Ectodermal cell (in vitro differentiated cells): ENCODE results near the gene AJAP1.

Experiments used
- H3K27ac ChIP-seq: 2 replicates; pipeline ENCODE4 v1.7.0; 2013; ENCODE audit warnings: mild to moderate bottlenecking, low read depth, low read length; ENCODE audit not compliant: insufficient read depth, poor library complexity, severe bottlenecking
- H3K27me3 ChIP-seq: 2 replicates; pipeline ENCODE4 v1.7.0; 2013; ENCODE audit warnings: mild to moderate bottlenecking, low read length; ENCODE audit not compliant: insufficient read depth, control insufficient read depth, poor library complexity, severe bottlenecking
- H3K36me3 ChIP-seq: one replicate; pipeline ENCODE4 v1.7.0; 2013; ENCODE audit warnings: low read length; ENCODE audit not compliant: control insufficient read depth, insufficient read depth
- H3K4me1 ChIP-seq: one replicate; pipeline ENCODE4 v1.7.0; 2013; ENCODE audit warnings: low read length; ENCODE audit not compliant: control insufficient read depth, insufficient read depth
- H3K4me3 ChIP-seq: 2 replicates; pipeline ENCODE4 v1.7.0; 2013; ENCODE audit warnings: low read depth, low read length, control low read depth; ENCODE audit not compliant: insufficient read depth
- H3K9me3 ChIP-seq: 2 replicates; pipeline ENCODE4 v1.7.0; 2013; ENCODE audit warnings: mild to moderate bottlenecking, low read length, moderate library complexity; ENCODE audit not compliant: control insufficient read depth
- WGBS, 2 experiments: methylation state at CpG; one replicate each; pipeline ENCODE4 v1.1.7; 2013; ENCODE audit warnings: missing lambda C conversion rate in 2 of 2; 5-methylcytosine and 5-hydroxymethylcytosine counted together

Gene AJAP1

GRCh38 chr1:4676253-4676652 is 21.8 kb downstream of the AJAP1 start:
- Histone ChIP-seq H3K4me1 (peaks cover 3% of the 10 kb centered on the region), H3K27ac (no peak overlapping the region), H3K4me3 (no peak overlapping the region), H3K36me3 (no peaks in the 10 kb centered on the region), H3K27me3 (no peaks in the 10 kb centered on the region), H3K9me3 (peaks cover 3% of the 10 kb centered on the region)
- 94 to 96% methylated on average over 8 to 9 of the region's 9 CpGs for WGBS, 2 experiments

- WGBS, 2 experiments: 94 to 97% methylated on average over 7 of the region's 7 CpGs
- no peak overlapping the region for H3K27ac ChIP-seq
- H3K9me3 ChIP-seq: peaks cover 3% of the 10 kb centered on the region
- H3K36me3 ChIP-seq: no peaks in the 10 kb centered on the region
- no peaks in the 10 kb centered on the region for H3K27me3 ChIP-seq
- H3K4me1 ChIP-seq: peaks cover 3% of the 10 kb centered on the region
- no peak overlapping the region for H3K4me3 ChIP-seq
Observed at GRCh38 chr1:4677608-4678007, 23.2 kb downstream of the AJAP1 start.

- Histone ChIP-seq H3K36me3 (no peaks in the 10 kb centered on the region), H3K27me3 (no peaks in the 10 kb centered on the region), H3K27ac (no peak overlapping the region), H3K4me1 (peaks cover 3% of the 10 kb centered on the region), H3K4me3 (no peak overlapping the region), H3K9me3 (peaks cover 3% of the 10 kb centered on the region)
- 89 to 91% methylated on average over 3 of the region's 3 CpGs for WGBS, 2 experiments
Observed at GRCh38 chr1:4678066-4678717, 23.8 kb downstream of the AJAP1 start.

GRCh38 chr1:4681026-4681425 is 26.6 kb downstream of the AJAP1 start:
- no peak overlapping the region for H3K27ac ChIP-seq
- no peak overlapping the region for H3K4me3 ChIP-seq
- 95 to 96% methylated on average over 9 of the region's 9 CpGs for WGBS, 2 experiments
- no peaks in the 10 kb centered on the region for H3K36me3 ChIP-seq
- peaks cover 13% of the 10 kb centered on the region for H3K27me3 ChIP-seq
- H3K4me1 ChIP-seq: peaks cover 6% of the 10 kb centered on the region
- peaks cover 3% of the 10 kb centered on the region for H3K9me3 ChIP-seq

- no peak overlapping the region for H3K4me3 ChIP-seq
- no peaks in the 10 kb centered on the region for H3K36me3 ChIP-seq
- H3K27me3 ChIP-seq: peaks cover 21% of the 10 kb centered on the region
- H3K4me1 ChIP-seq: peaks cover 11% of the 10 kb centered on the region
- H3K27ac ChIP-seq: no peak overlapping the region
- peaks cover 3% of the 10 kb centered on the region for H3K9me3 ChIP-seq
- WGBS, 2 experiments: 80 to 96% methylated on average over 2 of the region's 2 CpGs
Observed at GRCh38 chr1:4682607-4683220, 28.3 kb downstream of the AJAP1 start.

GRCh38 chr1:4684136-4684535 is 29.7 kb downstream of the AJAP1 start:
- peaks cover 21% of the 10 kb centered on the region for H3K27me3 ChIP-seq
- WGBS, 2 experiments: 87 to 88% methylated on average over 8 of the region's 8 CpGs

GRCh38 chr1:4684864-4685522 is 30.6 kb downstream of the AJAP1 start:
- H3K4me3 ChIP-seq: no peak overlapping the region
- peaks cover 21% of the 10 kb centered on the region for H3K27me3 ChIP-seq
- H3K9me3 ChIP-seq: no peaks in the 10 kb centered on the region
- H3K4me1 ChIP-seq: peaks cover 15% of the 10 kb centered on the region
- no peak overlapping the region for H3K27ac ChIP-seq
- WGBS, 2 experiments: 54 to 55% methylated on average over 7 of the region's 7 CpGs
- H3K36me3 ChIP-seq: no peaks in the 10 kb centered on the region

More at GRCh38 chr1:4684136-4684535, 29.7 kb downstream of the AJAP1 start:
- Histone ChIP-seq H3K36me3 (no peaks in the 10 kb centered on the region), H3K9me3 (no peaks in the 10 kb centered on the region), H3K4me3 (no peak overlapping the region), H3K27ac (no peak overlapping the region), H3K4me1 (peaks cover 12% of the 10 kb centered on the region)

- Histone ChIP-seq H3K4me1 (peaks cover 15% of the 10 kb centered on the region), H3K36me3 (no peaks in the 10 kb centered on the region), H3K27ac (no peak overlapping the region), H3K27me3 (peaks cover 21% of the 10 kb centered on the region), H3K4me3 (no peak overlapping the region), H3K9me3 (no peaks in the 10 kb centered on the region)
- 90 to 93% methylated on average over 6 of the region's 6 CpGs for WGBS, 2 experiments
Observed at GRCh38 chr1:4685523-4685865, 31.1 kb downstream of the AJAP1 start.

GRCh38 chr1:4687943-4688342 is 33.5 kb downstream of the AJAP1 start:
- H3K4me3 ChIP-seq: no peak overlapping the region
- 94 to 96% methylated on average over 11 of the region's 11 CpGs for WGBS, 2 experiments
- H3K27me3 ChIP-seq: peaks cover 21% of the 10 kb centered on the region
- peaks cover 15% of the 10 kb centered on the region for H3K4me1 ChIP-seq
- no peak overlapping the region for H3K27ac ChIP-seq
- no peaks in the 10 kb centered on the region for H3K9me3 ChIP-seq
- no peaks in the 10 kb centered on the region for H3K36me3 ChIP-seq

GRCh38 chr1:4689271-4689935 is 35.0 kb downstream of the AJAP1 start:
- Histone ChIP-seq H3K4me3 (no peak overlapping the region), H3K27me3 (peaks cover 15% of the 10 kb centered on the region), H3K4me1 (peaks cover 14% of the 10 kb centered on the region), H3K9me3 (no peaks in the 10 kb centered on the region), H3K27ac (no peak overlapping the region), H3K36me3 (no peaks in the 10 kb centered on the region)
- 92 to 94% methylated on average over 24 of the region's 24 CpGs for WGBS, 2 experiments
